ENCODE measurements around the gene TNRC6A.

Gene TNRC6A

DNA sequence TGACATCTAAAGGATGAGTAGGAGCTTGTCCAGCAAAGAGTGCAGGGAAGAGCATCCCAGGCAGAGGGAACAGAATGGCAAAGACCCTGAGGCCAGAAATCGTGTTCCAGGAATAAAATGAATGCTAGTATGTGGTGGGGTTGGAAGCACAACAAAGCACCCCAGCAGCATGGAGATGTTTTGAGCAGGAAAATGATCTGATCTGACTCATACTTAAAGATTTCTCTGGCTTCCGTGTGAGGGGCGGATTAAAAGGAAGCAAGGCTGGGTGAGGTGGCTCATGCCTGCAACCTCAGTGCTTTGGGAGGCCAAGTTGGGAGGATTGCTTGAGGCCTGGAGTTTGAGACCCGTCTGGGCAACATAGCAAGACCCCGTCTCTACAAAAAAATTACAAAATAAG is 118.6 kb downstream of the TNRC6A start:
- no peaks in the 10 kb centered on the region for H3K27me3 ChIP-seq (ENCODE audit: insufficient read depth, low read length, poor library complexity, severe bottlenecking)
- no peak overlapping the region for H3K4me3 ChIP-seq (ENCODE audit: low read length, poor library complexity, severe bottlenecking)
- H3K9me3 ChIP-seq (ENCODE audit: insufficient read depth, low read depth, low read length): no peaks in the 10 kb centered on the region
- no peaks in the 10 kb centered on the region for H4K20me1 ChIP-seq (ENCODE audit: insufficient read depth, low read length, poor library complexity, severe bottlenecking)
- TF ChIP-seq EZH2phosphoT487 (IDR thresholded peaks at IDR 0.05; ENCODE audit: borderline replicate concordance): no peak
- TF ChIP-seq, protein P1, sequence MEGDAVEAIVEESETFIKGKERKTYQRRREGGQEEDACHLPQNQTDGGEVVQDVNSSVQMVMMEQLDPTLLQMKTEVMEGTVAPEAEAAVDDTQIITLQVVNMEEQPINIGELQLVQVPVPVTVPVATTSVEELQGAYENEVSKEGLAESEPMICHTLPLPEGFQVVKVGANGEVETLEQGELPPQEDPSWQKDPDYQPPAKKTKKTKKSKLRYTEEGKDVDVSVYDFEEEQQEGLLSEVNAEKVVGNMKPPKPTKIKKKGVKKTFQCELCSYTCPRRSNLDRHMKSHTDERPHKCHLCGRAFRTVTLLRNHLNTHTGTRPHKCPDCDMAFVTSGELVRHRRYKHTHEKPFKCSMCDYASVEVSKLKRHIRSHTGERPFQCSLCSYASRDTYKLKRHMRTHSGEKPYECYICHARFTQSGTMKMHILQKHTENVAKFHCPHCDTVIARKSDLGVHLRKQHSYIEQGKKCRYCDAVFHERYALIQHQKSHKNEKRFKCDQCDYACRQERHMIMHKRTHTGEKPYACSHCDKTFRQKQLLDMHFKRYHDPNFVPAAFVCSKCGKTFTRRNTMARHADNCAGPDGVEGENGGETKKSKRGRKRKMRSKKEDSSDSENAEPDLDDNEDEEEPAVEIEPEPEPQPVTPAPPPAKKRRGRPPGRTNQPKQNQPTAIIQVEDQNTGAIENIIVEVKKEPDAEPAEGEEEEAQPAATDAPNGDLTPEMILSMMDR (conservative IDR thresholded peaks at IDR 0.05; ENCODE audit: low read length): no peak
- H3K9me2 ChIP-seq (replicated peaks; ENCODE audit: low read depth, low read length): no peaks in the 10 kb centered on the region
- no peaks in the 10 kb centered on the region for H3F3A ChIP-seq (ENCODE audit: low read depth)
- no peak overlapping the region for H3K9ac ChIP-seq (ENCODE audit: low read depth, low read length, poor library complexity, severe bottlenecking)
- H2AFZ ChIP-seq (ENCODE audit: low read length): no peak overlapping the region
- no peak overlapping the region for H3K4me2 ChIP-seq (ENCODE audit: low read depth, low read length, poor library complexity, severe bottlenecking)
- H3K79me2 ChIP-seq (ENCODE audit: insufficient read depth, low read length): no peaks in the 10 kb centered on the region
- H3K36me3 ChIP-seq (ENCODE audit: insufficient read depth, low read length): no peaks in the 10 kb centered on the region
- H3K4me1 ChIP-seq (ENCODE audit: insufficient read depth, low read length, poor library complexity, severe bottlenecking): no peaks in the 10 kb centered on the region

DNA sequence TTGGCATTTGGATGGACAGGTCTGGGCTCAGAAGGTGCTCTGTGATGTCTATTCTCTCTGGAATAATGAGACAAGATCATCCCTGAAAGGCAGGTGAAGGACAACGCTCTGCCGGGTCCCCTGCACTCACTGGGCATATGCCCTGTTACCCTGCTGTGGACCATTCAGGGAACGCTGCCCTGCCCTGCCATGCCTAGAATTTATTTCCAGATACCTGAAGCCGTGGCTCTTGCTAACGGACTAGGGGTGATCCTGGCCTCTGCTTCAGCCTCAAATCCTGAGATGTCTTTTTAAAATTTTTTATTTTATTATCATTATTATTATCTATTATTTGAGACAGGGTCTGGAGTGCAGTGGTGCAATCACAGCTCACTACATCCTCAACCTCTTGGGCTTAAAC is 120.2 kb downstream of the TNRC6A start:
- Histone ChIP-seq H3K9me3 (ENCODE audit: insufficient read depth, low read depth, low read length) (no peaks in the 10 kb centered on the region), H3K4me1 (ENCODE audit: insufficient read depth, low read length, poor library complexity, severe bottlenecking) (no peaks in the 10 kb centered on the region), H3K4me3 (ENCODE audit: low read length, poor library complexity, severe bottlenecking) (no peak overlapping the region), H3K36me3 (ENCODE audit: insufficient read depth, low read length) (no peaks in the 10 kb centered on the region), H2AFZ (ENCODE audit: low read length) (no peak overlapping the region), H4K20me1 (ENCODE audit: insufficient read depth, low read length, poor library complexity, severe bottlenecking) (no peaks in the 10 kb centered on the region), H3K4me2 (ENCODE audit: low read depth, low read length, poor library complexity, severe bottlenecking) (no peak overlapping the region), H3K9ac (ENCODE audit: low read depth, low read length, poor library complexity, severe bottlenecking) (no peak overlapping the region), H3K9me2 (replicated peaks; ENCODE audit: low read depth, low read length) (no peaks in the 10 kb centered on the region), H3K79me2 (ENCODE audit: insufficient read depth, low read length) (no peaks in the 10 kb centered on the region), H3F3A (ENCODE audit: low read depth) (no peaks in the 10 kb centered on the region), H3K27me3 (ENCODE audit: insufficient read depth, low read length, poor library complexity, severe bottlenecking) (no peaks in the 10 kb centered on the region)
- TF ChIP-seq EZH2phosphoT487 (IDR thresholded peaks at IDR 0.05; ENCODE audit: borderline replicate concordance): no peak
- TF ChIP-seq, protein P1 (conservative IDR thresholded peaks at IDR 0.05; ENCODE audit: low read length): no peak

DNA sequence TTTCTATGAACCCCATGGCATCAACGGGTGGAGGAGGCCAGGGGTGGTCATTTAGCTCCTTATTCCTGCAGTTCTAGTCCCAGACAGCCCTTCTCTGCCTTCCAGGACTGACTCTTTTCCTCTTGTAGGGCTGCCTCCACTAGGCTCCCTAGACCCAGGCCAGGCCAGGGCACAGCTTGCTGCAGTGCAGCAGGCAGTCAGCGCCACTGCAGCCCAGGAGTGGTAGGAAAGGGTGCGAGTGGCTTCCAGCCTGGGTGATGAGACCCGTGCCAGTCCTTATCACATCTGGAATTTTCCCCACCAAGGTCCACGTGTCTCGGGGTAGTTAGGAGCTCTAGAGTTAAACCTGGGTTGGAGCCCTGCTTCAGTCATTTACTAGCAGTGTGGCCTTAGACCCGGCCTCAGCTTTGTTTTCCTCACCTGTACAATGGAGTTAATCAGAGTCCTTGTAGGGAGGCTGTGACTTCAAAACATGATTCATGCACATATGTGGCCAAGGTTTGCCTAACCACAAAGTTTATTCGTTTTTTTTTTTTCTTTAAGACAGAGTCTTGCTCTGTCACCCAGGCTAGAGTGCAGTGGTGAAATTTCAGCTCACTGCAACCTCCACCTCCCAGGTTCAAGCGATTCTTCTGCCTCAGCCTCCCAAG is 121.0 kb downstream of the TNRC6A start:
- Histone ChIP-seq H3K9ac (ENCODE audit: low read depth, low read length, poor library complexity, severe bottlenecking) (no peak overlapping the region), H3K9me2 (replicated peaks; ENCODE audit: low read depth, low read length) (no peaks in the 10 kb centered on the region), H3K79me2 (ENCODE audit: insufficient read depth, low read length) (no peaks in the 10 kb centered on the region), H4K20me1 (ENCODE audit: insufficient read depth, low read length, poor library complexity, severe bottlenecking) (no peaks in the 10 kb centered on the region), H3K36me3 (ENCODE audit: insufficient read depth, low read length) (no peaks in the 10 kb centered on the region), H3K27me3 (ENCODE audit: insufficient read depth, low read length, poor library complexity, severe bottlenecking) (no peaks in the 10 kb centered on the region), H3K4me2 (ENCODE audit: low read depth, low read length, poor library complexity, severe bottlenecking) (no peak overlapping the region), H3K9me3 (ENCODE audit: insufficient read depth, low read depth, low read length) (no peaks in the 10 kb centered on the region), H2AFZ (ENCODE audit: low read length) (no peak overlapping the region), H3F3A (ENCODE audit: low read depth) (no peaks in the 10 kb centered on the region), H3K4me1 (ENCODE audit: insufficient read depth, low read length, poor library complexity, severe bottlenecking) (no peaks in the 10 kb centered on the region), H3K4me3 (ENCODE audit: low read length, poor library complexity, severe bottlenecking) (no peak overlapping the region)
- TF ChIP-seq EZH2phosphoT487 (IDR thresholded peaks at IDR 0.05; ENCODE audit: borderline replicate concordance): no peak
- TF ChIP-seq, protein P1 (conservative IDR thresholded peaks at IDR 0.05; ENCODE audit: low read length): no peak
